ENCODE data around the gene GSTO2. TPM values are rescaled to one million over a fixed set of nuclear protein-coding genes. Genes with fewer than 3 reads are reported as not detected.

The GSTO2 gene
- total RNA-seq, 4 donors from 2014 or later: 0.30 to 1.7 (median 1.0) TPM

DNA sequence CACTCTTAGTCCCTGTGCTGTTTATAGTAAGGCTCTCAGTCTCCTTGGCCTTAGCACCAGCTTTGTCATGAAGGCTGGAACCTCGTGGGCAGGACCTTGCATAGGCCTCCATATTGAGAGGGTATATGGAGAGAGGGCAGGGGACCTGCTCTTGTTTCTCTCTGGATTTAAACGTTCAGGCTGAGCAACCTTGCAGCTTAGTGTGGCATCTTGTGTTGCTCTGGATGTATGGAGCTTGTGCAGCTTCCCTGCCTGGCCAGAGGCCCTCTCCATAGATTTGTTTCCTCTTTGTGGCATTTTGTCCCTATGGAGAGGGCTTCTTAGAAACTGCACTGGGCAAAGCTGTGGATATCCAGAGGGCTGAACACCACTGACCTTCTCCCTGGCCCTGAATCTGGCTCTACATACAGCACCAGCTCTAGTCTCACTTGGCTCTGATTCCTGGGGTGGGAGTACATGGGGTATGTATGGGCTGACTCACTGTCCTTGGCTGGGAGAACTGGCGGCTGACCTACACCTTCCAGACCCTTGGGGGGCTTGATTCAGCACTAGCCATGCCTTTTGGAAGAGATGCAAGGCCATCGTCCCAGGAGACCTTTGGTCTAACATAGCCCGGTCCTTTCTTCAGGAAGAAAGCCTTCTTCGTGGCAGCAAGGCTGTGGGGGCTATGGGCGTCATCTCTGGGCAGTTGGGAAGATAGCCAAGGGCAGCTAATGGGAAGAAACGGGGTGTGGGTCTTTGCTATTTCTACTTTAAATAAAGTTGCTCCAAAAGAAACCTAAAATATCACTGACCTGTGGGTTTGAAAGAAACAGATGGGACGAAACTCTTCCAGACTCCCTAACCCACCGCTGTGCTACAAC is 38.8 kb downstream of the GSTO2 start:
- Histone ChIP-seq H3K27ac (peak overlapping the region in 2 of 4 donors; percentile 64 to 69), H3K9me3 (no peaks in the 10 kb centered on the region)
- WGBS, 2 donors: 38 to 57% methylated on average over 10 of the region's 10 CpGs

DNA sequence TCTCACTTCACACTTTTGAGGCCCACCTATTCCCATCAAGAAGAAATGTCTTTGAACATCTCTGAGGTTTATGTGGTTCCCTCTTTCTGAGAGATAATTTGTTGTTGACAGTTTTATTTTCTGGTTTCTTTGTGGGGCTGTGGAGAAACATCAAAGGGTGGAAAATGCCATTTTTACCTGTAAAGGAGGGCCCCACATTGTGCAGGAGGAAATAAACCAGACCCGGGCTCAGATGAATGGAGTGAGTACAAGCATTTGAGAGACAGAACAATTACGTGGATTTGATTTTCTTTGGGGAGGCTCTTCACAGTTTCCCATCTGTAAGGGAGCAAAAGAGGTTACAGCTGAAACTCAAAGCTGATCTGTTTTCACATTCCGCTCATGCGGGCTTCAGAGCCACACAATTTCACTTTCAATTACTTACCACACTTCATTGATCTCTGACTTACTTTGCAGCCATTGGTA is 39.5 kb downstream of the GSTO2 start:
- H3K27me3 ChIP-seq: no peaks in the 10 kb centered on the region
- H3K4me3 ChIP-seq: no peak overlapping the region
- TF ChIP-seq, protein P1, sequence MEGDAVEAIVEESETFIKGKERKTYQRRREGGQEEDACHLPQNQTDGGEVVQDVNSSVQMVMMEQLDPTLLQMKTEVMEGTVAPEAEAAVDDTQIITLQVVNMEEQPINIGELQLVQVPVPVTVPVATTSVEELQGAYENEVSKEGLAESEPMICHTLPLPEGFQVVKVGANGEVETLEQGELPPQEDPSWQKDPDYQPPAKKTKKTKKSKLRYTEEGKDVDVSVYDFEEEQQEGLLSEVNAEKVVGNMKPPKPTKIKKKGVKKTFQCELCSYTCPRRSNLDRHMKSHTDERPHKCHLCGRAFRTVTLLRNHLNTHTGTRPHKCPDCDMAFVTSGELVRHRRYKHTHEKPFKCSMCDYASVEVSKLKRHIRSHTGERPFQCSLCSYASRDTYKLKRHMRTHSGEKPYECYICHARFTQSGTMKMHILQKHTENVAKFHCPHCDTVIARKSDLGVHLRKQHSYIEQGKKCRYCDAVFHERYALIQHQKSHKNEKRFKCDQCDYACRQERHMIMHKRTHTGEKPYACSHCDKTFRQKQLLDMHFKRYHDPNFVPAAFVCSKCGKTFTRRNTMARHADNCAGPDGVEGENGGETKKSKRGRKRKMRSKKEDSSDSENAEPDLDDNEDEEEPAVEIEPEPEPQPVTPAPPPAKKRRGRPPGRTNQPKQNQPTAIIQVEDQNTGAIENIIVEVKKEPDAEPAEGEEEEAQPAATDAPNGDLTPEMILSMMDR (IDR thresholded peaks at IDR 0.05): no peak
- TF ChIP-seq EP300 (IDR thresholded peaks at IDR 0.05) (no peak), POLR2A (IDR thresholded peaks at IDR 0.05) (no peak)
- DNase-seq (ENCODE audit: low spot score in 2 of 2): peak in 1 of 2 donors; percentile 3
- H3K27ac ChIP-seq: peak overlapping the region in 2 of 4 donors; percentile 64 to 69
- peaks cover 0 to 79% (median 32%) of the 10 kb centered on the region in 4 donors for H3K4me1 ChIP-seq
- no peaks in the 10 kb centered on the region for H3K9me3 ChIP-seq
- 53 to 55% methylated on average over 4 of the region's 4 CpGs for WGBS, 2 donors
- peaks cover 0 to 24% (median 10%) of the 10 kb centered on the region in 3 donors for H3K36me3 ChIP-seq

More for the DNA sequence above, 38.8 kb downstream of the GSTO2 start:
- Histone ChIP-seq H3K27me3 (no peaks in the 10 kb centered on the region), H3K4me3 (no peak overlapping the region), H3K4me1 (peaks cover 0 to 74% (median 32%) of the 10 kb centered on the region in 4 donors), H3K36me3 (peaks cover 0 to 17% (median 4%) of the 10 kb centered on the region in 3 donors)
- TF ChIP-seq EP300 (IDR thresholded peaks at IDR 0.05) (no peak), POLR2A (IDR thresholded peaks at IDR 0.05) (no peak)
- TF ChIP-seq, protein P1 (IDR thresholded peaks at IDR 0.05): no peak
- DNase-seq (ENCODE audit: low spot score in 2 of 2): no peak

DNA sequence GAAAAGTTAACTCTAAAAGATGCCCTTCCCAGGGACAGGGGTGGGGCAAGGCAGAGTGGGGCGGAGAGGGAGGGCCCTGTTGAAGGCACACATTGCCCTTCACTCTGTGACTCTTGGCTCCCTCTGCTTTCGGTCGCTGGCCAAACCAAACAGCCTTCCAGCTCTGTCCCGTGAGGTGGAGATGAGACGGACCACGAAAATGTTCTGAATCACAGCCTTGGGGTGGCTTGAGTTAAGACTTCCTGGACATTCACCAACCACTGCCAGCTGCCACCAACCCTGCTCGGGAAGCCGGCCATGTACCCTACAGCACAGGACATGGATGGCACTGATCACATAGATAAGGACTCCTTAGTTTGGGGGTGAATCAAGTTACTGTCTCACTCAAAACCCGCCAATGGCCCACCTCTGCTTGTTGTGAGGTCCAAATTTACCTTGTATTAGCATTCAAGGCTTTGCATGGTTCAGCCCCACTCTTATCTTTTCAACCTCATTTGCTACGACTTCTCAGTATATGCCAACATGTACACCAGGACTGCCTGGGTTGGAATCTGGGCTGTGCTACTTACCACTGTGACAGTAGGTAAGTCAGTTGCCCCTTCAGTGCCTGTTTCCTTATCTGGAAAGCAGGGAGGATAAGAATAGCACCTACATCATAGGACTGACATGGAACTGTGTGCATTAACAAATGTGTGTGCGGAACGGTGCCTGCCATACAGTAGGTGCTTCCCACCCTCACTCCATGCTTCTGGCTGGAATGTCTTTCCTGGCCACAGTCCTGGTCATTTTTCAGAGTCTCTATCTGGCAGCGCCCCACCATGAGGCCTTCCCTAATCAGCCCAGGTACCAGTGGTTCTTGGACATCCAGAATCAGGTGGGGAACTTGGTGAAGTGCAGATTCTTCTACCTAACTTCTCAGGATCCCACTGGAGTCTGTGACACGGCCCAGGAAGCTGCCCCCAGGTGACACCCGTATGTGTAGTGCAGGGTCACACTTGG is 41.3 kb downstream of the GSTO2 start:
- 56 to 64% methylated on average over 14 to 15 of the region's 15 CpGs for WGBS, 2 donors
- H3K4me3 ChIP-seq: no peak overlapping the region
- peak overlapping the region; percentile 8 to 82 (median 43) for H3K27ac ChIP-seq
- TF ChIP-seq, protein P1 (IDR thresholded peaks at IDR 0.05): no peak
- TF ChIP-seq POLR2A (IDR thresholded peaks at IDR 0.05): no peak
- peak in 1 of 2 donors; percentile 74 for TF ChIP-seq EP300 (IDR thresholded peaks at IDR 0.05)
- DNase-seq (ENCODE audit: low spot score in 2 of 2): peak; percentile 69 to 73
- H3K4me1 ChIP-seq: peaks cover 0 to 70% (median 28%) of the 10 kb centered on the region in 4 donors
- H3K27me3 ChIP-seq: no peaks in the 10 kb centered on the region
- no peaks in the 10 kb centered on the region for H3K9me3 ChIP-seq
- peaks cover 0 to 42% (median 26%) of the 10 kb centered on the region in 3 donors for H3K36me3 ChIP-seq

DNA sequence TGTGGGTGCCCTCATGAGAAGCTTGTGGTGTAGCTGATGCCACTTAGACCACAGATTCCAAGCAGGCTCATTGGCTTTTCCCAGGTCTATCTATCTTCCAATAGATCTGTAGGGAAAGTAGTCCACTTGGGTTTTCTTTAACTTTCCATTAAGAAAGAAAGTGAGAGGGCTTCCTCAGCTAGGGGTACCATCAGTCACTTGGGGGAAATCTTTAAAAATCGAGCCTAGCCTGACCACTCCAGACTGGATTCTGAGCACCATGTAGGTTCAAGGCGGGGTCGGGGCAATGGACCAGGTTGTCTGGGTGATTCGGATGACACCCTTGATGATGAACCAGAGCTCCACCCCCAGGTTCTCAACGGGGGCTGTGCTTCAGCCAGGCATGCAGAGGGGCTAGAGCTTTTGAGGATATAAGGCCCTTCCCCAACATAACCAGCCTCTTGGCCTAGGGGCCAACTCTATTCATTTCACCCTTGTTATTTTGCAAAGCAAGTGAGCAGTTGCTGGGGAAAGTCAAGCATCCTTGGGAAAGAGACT is 42.3 kb downstream of the GSTO2 start:
- DNase-seq (ENCODE audit: low spot score in 2 of 2): peak in 1 of 2 donors; percentile 6
- peak overlapping the region in 3 of 4 donors; percentile 21 to 82 (median 65) for H3K27ac ChIP-seq
- H3K36me3 ChIP-seq: peaks cover 0 to 50% (median 33%) of the 10 kb centered on the region in 3 donors
- 81 to 90% methylated on average over 5 of the region's 5 CpGs for WGBS, 2 donors
- TF ChIP-seq, protein P1 (IDR thresholded peaks at IDR 0.05): no peak
- TF ChIP-seq EP300 (IDR thresholded peaks at IDR 0.05) (no peak), POLR2A (IDR thresholded peaks at IDR 0.05) (no peak)
- H3K4me3 ChIP-seq: no peak overlapping the region
- no peaks in the 10 kb centered on the region for H3K27me3 ChIP-seq
- H3K4me1 ChIP-seq: peaks cover 0 to 62% (median 26%) of the 10 kb centered on the region in 4 donors
- no peaks in the 10 kb centered on the region for H3K9me3 ChIP-seq
